Memory B cell (primary cell): ENCODE results near the gene FKBP14.

Source experiments
- ATAC-seq: fragments of 150-1000 bp; cut with Tn5 transposase; 2 replicates; pipeline ENCODE4 v1.10.0; 2021; ENCODE audit warnings: low read depth, mild to moderate bottlenecking, moderate library complexity
- DNase-seq, 2 donors: peaks; one replicate each; pipeline ENCODE4 v3.0.0; 2022; ENCODE audit warnings: low spot score in 2 of 2
- H3K27ac Mint-ChIP-seq: one replicate; pipeline ENCODE4 v1.8.0; 2022; ENCODE audit warnings: mild to moderate bottlenecking, moderate library complexity, mixed read lengths
- H3K27me3 Mint-ChIP-seq: one replicate; pipeline ENCODE4 v1.8.0; 2022; ENCODE audit warnings: mixed read lengths
- H3K36me3 Mint-ChIP-seq: one replicate; pipeline ENCODE4 v1.8.0; 2022; ENCODE audit warnings: mild to moderate bottlenecking, mixed read lengths
- H3K4me1 Mint-ChIP-seq: one replicate; pipeline ENCODE4 v1.8.0; 2022; ENCODE audit warnings: mixed read lengths
- H3K4me3 Mint-ChIP-seq: one replicate; pipeline ENCODE4 v1.8.0; 2022; ENCODE audit warnings: mild to moderate bottlenecking, moderate library complexity, mixed read lengths
- H3K9me3 Mint-ChIP-seq: one replicate; pipeline ENCODE4 v1.8.0; 2022; ENCODE audit warnings: mixed read lengths

FKBP14 gene

GRCh38 chr7:30027065-30027456, 559 bp upstream of the FKBP14 start:
- no peaks in the 10 kb centered on the region for H3K27me3 Mint-ChIP-seq
- peak overlapping the region; percentile 97 for H3K4me3 Mint-ChIP-seq
- peaks cover 1% of the 10 kb centered on the region for H3K36me3 Mint-ChIP-seq
- ATAC-seq (peak; percentile 43), DNase-seq (peak in 1 of 2 donors; percentile 41)
- H3K9me3 Mint-ChIP-seq: no peaks in the 10 kb centered on the region
- H3K4me1 Mint-ChIP-seq: peaks cover 19% of the 10 kb centered on the region
- peak overlapping the region; percentile 97 for H3K27ac Mint-ChIP-seq

GRCh38 chr7:30023524-30023923, 3.0 kb downstream of the FKBP14 start:
- H3K27ac Mint-ChIP-seq: peak overlapping the region; percentile 8
- ATAC-seq (no peak), DNase-seq (no peak)
- H3K4me3 Mint-ChIP-seq: no peak overlapping the region
- H3K36me3 Mint-ChIP-seq: peaks cover 4% of the 10 kb centered on the region
- H3K27me3 Mint-ChIP-seq: no peaks in the 10 kb centered on the region
- no peaks in the 10 kb centered on the region for H3K9me3 Mint-ChIP-seq
- H3K4me1 Mint-ChIP-seq: peaks cover 19% of the 10 kb centered on the region

DNA sequence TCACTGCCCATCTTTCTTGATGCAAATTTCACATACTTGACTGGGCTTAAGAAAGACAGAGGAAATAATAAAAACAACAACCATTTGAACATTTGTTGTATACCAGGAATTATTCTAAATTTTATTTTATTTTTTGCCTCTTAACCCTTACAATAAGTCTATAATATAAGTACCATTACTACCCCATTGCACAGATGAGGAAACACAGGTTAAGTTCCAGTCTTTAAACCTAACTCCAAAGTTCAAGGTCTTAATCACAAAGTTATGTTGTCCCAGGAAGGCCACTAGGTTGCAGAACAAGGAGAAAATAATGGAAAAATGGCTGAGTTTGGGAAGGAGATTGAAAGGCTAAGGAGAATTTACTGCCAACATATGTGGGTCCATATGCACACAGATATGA, 3.5 kb downstream of the FKBP14 start:
- ATAC-seq: no peak
- DNase-seq: no peak
- Mint-ChIP-seq H3K9me3 (no peaks in the 10 kb centered on the region), H3K36me3 (peaks cover 6% of the 10 kb centered on the region), H3K27ac (no peak overlapping the region), H3K4me1 (peaks cover 19% of the 10 kb centered on the region), H3K4me3 (no peak overlapping the region), H3K27me3 (no peaks in the 10 kb centered on the region)

DNA sequence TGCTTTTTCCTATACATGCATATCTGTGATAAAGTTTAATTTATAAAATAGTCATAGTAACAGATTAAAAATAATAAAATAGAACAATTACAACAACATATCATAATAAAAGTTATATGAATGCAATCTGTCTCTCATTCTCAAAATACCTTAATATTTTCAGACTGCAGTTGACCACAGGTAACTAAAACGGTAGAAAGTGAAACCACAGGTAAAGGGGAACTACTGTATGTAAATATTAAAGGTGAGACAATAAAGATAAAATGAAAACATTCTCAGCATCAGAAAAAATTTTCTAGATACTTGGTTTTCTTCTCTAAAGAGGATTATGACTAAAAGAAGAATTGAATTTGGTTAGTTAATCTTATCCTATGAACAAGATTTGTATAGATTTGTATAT, 6.0 kb downstream of the FKBP14 start:
- Mint-ChIP-seq H3K4me3 (no peak overlapping the region), H3K27ac (no peak overlapping the region), H3K9me3 (no peaks in the 10 kb centered on the region), H3K36me3 (peaks cover 8% of the 10 kb centered on the region), H3K4me1 (peaks cover 11% of the 10 kb centered on the region), H3K27me3 (no peaks in the 10 kb centered on the region)
- DNase-seq (no peak), ATAC-seq (peak; percentile 76)

- Mint-ChIP-seq H3K9me3 (no peaks in the 10 kb centered on the region), H3K4me1 (peaks cover 5% of the 10 kb centered on the region), H3K27me3 (no peaks in the 10 kb centered on the region), H3K4me3 (no peak overlapping the region), H3K27ac (peak overlapping the region; percentile 69), H3K36me3 (peaks cover 8% of the 10 kb centered on the region)
- DNase-seq: no peak
- ATAC-seq: no peak
These were observed 6.5 kb downstream of the FKBP14 start for GRCh38 chr7:30019960-30020359.

DNA sequence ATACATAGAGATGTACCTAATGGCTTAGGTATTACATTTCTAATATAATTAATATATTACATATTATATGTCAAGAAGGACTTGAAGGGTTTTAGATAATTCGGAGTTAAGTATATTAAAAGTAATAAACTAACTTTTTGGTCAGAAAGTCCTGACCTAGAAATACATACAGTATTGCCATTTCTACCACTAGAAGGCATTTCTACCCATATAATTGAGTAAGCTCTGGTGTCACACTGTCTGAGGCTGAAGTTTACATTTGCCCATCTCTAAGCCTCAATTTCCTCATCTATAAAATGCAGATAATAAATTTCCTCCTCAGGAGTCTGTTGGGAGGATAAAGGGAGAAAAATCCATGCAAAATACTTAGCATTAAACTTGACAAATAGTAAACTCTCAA, 7.1 kb downstream of the FKBP14 start:
- H3K9me3 Mint-ChIP-seq: no peaks in the 10 kb centered on the region
- peak overlapping the region; percentile 69 for H3K27ac Mint-ChIP-seq
- no peaks in the 10 kb centered on the region for H3K27me3 Mint-ChIP-seq
- H3K4me3 Mint-ChIP-seq: no peak overlapping the region
- peaks cover 10% of the 10 kb centered on the region for H3K36me3 Mint-ChIP-seq
- ATAC-seq (no peak), DNase-seq (no peak)
- H3K4me1 Mint-ChIP-seq: peaks cover 5% of the 10 kb centered on the region

DNA sequence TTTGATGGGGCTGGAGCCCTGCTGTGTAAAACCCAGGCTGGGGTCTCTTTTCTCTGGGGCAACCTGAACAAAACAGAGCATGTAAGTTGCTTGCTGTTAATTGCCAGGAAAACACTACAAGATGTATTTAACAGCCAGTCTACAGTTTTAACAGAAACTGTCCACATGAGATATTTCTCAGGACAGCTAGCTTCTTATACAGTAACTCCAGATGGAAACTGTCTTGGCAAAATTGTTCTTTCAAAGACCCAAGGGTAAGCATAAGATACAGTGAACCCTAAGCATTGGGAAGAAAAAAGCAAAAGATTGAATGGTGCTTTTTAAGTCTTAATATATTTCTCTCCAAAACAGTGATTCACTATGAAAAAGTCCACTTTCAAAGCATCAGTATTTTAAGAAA, 8.1 kb downstream of the FKBP14 start:
- Mint-ChIP-seq H3K36me3 (peaks cover 12% of the 10 kb centered on the region), H3K27me3 (no peaks in the 10 kb centered on the region), H3K9me3 (no peaks in the 10 kb centered on the region), H3K4me3 (no peak overlapping the region), H3K4me1 (peaks cover 4% of the 10 kb centered on the region), H3K27ac (no peak overlapping the region)
- DNase-seq: no peak
- ATAC-seq: no peak

GRCh38 chr7:30012757-30013156, 13.7 kb downstream of the FKBP14 start:
- no peaks in the 10 kb centered on the region for H3K27me3 Mint-ChIP-seq
- H3K27ac Mint-ChIP-seq: no peak overlapping the region
- peaks cover 8% of the 10 kb centered on the region for H3K36me3 Mint-ChIP-seq
- ATAC-seq: no peak
- H3K4me1 Mint-ChIP-seq: no peaks in the 10 kb centered on the region
- H3K4me3 Mint-ChIP-seq: no peak overlapping the region
- H3K9me3 Mint-ChIP-seq: no peaks in the 10 kb centered on the region
- DNase-seq: no peak

DNA sequence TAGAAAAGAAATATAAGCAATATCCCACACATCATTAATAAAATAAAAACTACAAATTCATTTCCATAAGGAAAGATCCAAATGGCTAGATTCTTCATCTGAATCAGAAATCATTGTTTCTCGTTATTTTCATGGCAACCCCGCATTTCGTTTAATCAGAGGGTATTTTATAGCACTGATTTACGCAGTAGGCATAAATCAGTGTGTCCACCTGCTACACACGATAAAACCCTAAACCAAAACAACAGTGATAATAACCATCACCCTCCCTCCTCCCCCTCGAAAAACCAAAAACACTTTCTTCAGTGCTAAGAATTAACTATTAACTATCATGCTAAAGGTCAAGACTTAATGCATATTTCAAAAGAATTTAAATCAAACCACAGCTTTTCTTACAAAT, 16.5 kb downstream of the FKBP14 start:
- ATAC-seq (no peak), DNase-seq (no peak)
- no peaks in the 10 kb centered on the region for H3K4me1 Mint-ChIP-seq
- no peaks in the 10 kb centered on the region for H3K9me3 Mint-ChIP-seq
- no peak overlapping the region for H3K4me3 Mint-ChIP-seq
- H3K27ac Mint-ChIP-seq: no peak overlapping the region
- peaks cover 6% of the 10 kb centered on the region for H3K36me3 Mint-ChIP-seq
- no peaks in the 10 kb centered on the region for H3K27me3 Mint-ChIP-seq

GRCh38 chr7:30005464-30005863, 21.0 kb downstream of the FKBP14 start:
- Mint-ChIP-seq H3K27ac (no peak overlapping the region), H3K27me3 (no peaks in the 10 kb centered on the region), H3K4me1 (no peaks in the 10 kb centered on the region), H3K36me3 (no peaks in the 10 kb centered on the region), H3K4me3 (no peak overlapping the region), H3K9me3 (no peaks in the 10 kb centered on the region)
- DNase-seq (no peak), ATAC-seq (no peak)

DNA sequence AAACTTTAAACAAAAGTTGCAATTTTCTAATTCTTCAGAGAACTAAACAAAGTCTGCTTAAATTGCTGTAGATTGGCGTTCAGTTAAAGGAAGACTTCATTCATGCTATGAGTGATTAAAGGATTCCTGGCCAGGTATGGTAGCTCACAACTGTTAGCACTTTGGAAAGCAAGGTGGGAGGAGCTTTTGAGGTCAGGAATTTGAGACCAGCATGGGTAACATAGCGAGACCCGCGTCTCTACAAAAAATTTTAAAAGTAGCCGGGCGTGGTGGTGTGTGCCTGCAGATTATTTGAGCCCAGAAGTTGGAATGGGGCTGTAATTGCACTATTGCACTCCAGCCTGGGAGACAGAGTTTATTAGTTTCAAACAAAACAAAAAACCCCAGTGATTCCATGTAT, 23.4 kb downstream of the FKBP14 start:
- Mint-ChIP-seq H3K4me3 (no peak overlapping the region), H3K27ac (no peak overlapping the region), H3K4me1 (no peaks in the 10 kb centered on the region), H3K9me3 (no peaks in the 10 kb centered on the region), H3K36me3 (no peaks in the 10 kb centered on the region), H3K27me3 (no peaks in the 10 kb centered on the region)
- DNase-seq (no peak), ATAC-seq (no peak)

GRCh38 chr7:30001998-30002397, 24.5 kb downstream of the FKBP14 start:
- Mint-ChIP-seq H3K9me3 (no peaks in the 10 kb centered on the region), H3K4me1 (no peaks in the 10 kb centered on the region), H3K27ac (no peak overlapping the region), H3K36me3 (peaks cover 1% of the 10 kb centered on the region), H3K27me3 (no peaks in the 10 kb centered on the region), H3K4me3 (no peak overlapping the region)
- DNase-seq (no peak), ATAC-seq (no peak)

DNA sequence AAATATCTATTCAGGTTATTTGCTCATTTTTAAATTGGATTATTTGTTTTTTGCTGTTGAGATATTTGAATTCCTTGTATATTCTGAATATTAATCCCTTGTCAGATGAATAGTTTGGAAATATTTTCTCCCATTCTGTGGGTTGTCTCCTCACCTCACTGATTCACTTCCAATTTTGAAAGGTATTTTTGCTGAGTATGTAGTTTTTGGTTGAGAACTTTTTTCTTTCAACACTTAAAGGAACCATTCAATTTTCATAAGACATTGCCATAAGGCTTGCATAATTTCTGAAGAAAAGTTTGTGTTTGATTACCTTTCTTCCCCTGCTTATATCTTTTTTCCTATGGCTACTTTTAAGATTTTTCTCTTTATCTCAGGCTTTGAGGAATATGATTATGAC, 28.0 kb downstream of the FKBP14 start:
- Mint-ChIP-seq H3K27me3 (no peaks in the 10 kb centered on the region), H3K4me1 (no peaks in the 10 kb centered on the region), H3K9me3 (peaks cover 5% of the 10 kb centered on the region)

DNA sequence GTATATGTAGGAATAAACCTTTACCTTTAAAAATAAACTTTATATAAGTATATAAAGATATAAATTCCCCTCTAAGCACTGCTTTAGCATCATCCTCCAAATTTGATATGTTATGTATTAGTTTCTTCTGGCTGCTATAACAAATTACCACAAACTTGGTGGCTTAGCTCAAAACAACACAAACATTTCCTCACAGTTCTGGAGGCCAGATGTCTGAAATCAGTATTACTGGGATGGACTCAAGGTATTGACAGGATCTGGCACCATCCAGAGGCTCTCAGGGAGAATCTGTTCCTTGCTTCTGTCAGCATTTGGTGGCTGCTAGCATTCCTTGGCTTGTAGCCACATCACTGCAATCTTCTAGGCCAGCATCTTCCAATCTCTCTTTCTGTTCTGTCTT, 30.2 kb downstream of the FKBP14 start:
- peaks cover 4% of the 10 kb centered on the region for H3K36me3 Mint-ChIP-seq
- peaks cover 5% of the 10 kb centered on the region for H3K9me3 Mint-ChIP-seq
- H3K27me3 Mint-ChIP-seq: no peaks in the 10 kb centered on the region
- no peak for ATAC-seq
- H3K4me3 Mint-ChIP-seq: no peak overlapping the region
- no peak overlapping the region for H3K27ac Mint-ChIP-seq
- DNase-seq: no peak
- no peaks in the 10 kb centered on the region for H3K4me1 Mint-ChIP-seq

More for the DNA sequence above, 28.0 kb downstream of the FKBP14 start:
- Mint-ChIP-seq H3K4me3 (no peak overlapping the region), H3K27ac (no peak overlapping the region), H3K36me3 (peaks cover 4% of the 10 kb centered on the region)
- DNase-seq: no peak
- no peak for ATAC-seq

- H3K36me3 Mint-ChIP-seq: peaks cover 4% of the 10 kb centered on the region
These were observed 30.9 kb downstream of the FKBP14 start for GRCh38 chr7:29995652-29996051.

More at GRCh38 chr7:29995652-29996051, 30.9 kb downstream of the FKBP14 start:
- ATAC-seq (no peak), DNase-seq (no peak)
- H3K4me1 Mint-ChIP-seq: peaks cover 2% of the 10 kb centered on the region
- no peaks in the 10 kb centered on the region for H3K27me3 Mint-ChIP-seq
- H3K9me3 Mint-ChIP-seq: peaks cover 5% of the 10 kb centered on the region
- H3K4me3 Mint-ChIP-seq: no peak overlapping the region
- no peak overlapping the region for H3K27ac Mint-ChIP-seq
